ENCODE measurements around the gene WDR64.

The WDR64 gene

DNA sequence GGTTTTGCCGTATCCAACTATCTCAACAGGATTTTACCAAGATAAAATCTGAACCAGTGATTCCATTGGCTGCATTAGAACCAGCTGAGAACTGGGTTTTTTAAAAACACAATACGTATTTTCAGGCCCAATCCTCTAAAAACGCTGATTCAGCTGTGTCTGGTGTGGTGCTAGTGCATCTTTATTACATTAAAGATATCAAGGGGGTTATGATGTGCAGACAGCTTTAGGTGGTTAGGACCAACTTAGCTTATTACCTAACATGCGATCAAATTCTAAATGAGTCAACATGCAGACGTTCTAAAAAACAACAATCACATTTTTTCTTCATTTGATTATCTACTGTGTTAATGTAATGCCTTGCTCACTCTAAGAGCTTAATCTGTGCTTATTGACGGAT is 163.9 kb downstream of the WDR64 start:
- H3K9ac ChIP-seq (ENCODE audit: low read length) = no peak overlapping the region
- no peaks in the 10 kb centered on the region for H4K20me1 ChIP-seq (ENCODE audit: insufficient read depth, low read length)
- no peaks in the 10 kb centered on the region for H3K9me2 ChIP-seq (ENCODE audit: low read depth, low read length)
- no peaks in the 10 kb centered on the region for H3F3A ChIP-seq (ENCODE audit: insufficient read depth, low read length)
- no peaks in the 10 kb centered on the region for H3K4me1 ChIP-seq (ENCODE audit: insufficient read depth, low read length, severe bottlenecking)
- no peak overlapping the region for H3K4me3 ChIP-seq (ENCODE audit: low read depth, low read length, poor library complexity, severe bottlenecking)
- no peaks in the 10 kb centered on the region for H3K79me2 ChIP-seq (ENCODE audit: insufficient read depth, low read length)
- H3K27ac ChIP-seq (ENCODE audit: low read depth, low read length, poor library complexity, severe bottlenecking) = no peak overlapping the region
- no peak for TF ChIP-seq EZH2 (IDR thresholded peaks at IDR 0.05; ENCODE audit: borderline replicate concordance, low read length)
- TF ChIP-seq, protein P1, sequence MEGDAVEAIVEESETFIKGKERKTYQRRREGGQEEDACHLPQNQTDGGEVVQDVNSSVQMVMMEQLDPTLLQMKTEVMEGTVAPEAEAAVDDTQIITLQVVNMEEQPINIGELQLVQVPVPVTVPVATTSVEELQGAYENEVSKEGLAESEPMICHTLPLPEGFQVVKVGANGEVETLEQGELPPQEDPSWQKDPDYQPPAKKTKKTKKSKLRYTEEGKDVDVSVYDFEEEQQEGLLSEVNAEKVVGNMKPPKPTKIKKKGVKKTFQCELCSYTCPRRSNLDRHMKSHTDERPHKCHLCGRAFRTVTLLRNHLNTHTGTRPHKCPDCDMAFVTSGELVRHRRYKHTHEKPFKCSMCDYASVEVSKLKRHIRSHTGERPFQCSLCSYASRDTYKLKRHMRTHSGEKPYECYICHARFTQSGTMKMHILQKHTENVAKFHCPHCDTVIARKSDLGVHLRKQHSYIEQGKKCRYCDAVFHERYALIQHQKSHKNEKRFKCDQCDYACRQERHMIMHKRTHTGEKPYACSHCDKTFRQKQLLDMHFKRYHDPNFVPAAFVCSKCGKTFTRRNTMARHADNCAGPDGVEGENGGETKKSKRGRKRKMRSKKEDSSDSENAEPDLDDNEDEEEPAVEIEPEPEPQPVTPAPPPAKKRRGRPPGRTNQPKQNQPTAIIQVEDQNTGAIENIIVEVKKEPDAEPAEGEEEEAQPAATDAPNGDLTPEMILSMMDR (IDR thresholded peaks at IDR 0.05; ENCODE audit: low read length) = no peak
- H3K27me3 ChIP-seq (ENCODE audit: insufficient read depth, low read length) = no peaks in the 10 kb centered on the region
- no peaks in the 10 kb centered on the region for H3K9me3 ChIP-seq (ENCODE audit: low read length)
- no peak overlapping the region for H3K4me2 ChIP-seq (ENCODE audit: low read length)
- no peaks in the 10 kb centered on the region for H3K36me3 ChIP-seq (ENCODE audit: insufficient read depth, low read length)
- no peak overlapping the region for H2AFZ ChIP-seq (ENCODE audit: low read length)

DNA sequence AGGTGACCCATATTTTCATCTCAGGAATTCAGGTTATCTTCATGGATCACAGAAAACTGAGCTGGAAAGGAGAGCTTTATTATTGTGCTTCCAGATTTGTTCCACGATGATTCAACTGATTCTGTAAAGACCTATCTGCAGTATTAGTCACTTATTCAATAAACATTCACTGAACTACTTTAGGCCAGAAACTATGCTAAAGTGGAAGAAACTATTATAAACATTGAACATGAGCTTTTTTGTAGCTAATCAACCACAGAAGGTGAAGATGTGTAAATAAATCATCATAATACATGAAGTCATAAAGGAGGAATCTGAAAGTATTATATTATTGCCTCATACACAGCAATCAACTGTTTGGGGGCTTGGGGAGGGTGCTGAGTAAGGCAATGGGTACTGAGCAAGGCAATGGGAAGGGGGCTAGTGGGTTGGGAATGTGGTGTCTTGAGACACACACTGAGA is 165.3 kb downstream of the WDR64 start:
- Histone ChIP-seq H3K27me3 (ENCODE audit: insufficient read depth, low read length) (no peaks in the 10 kb centered on the region), H3K27ac (ENCODE audit: low read depth, low read length, poor library complexity, severe bottlenecking) (no peak overlapping the region), H3K4me2 (ENCODE audit: low read length) (no peak overlapping the region), H2AFZ (ENCODE audit: low read length) (no peak overlapping the region), H3K4me1 (ENCODE audit: insufficient read depth, low read length, severe bottlenecking) (no peaks in the 10 kb centered on the region), H3K4me3 (ENCODE audit: low read depth, low read length, poor library complexity, severe bottlenecking) (no peak overlapping the region), H3K9me3 (ENCODE audit: low read length) (no peaks in the 10 kb centered on the region), H3K9me2 (ENCODE audit: low read depth, low read length) (no peaks in the 10 kb centered on the region), H3K9ac (ENCODE audit: low read length) (no peak overlapping the region), H4K20me1 (ENCODE audit: insufficient read depth, low read length) (no peaks in the 10 kb centered on the region), H3K36me3 (ENCODE audit: insufficient read depth, low read length) (no peaks in the 10 kb centered on the region), H3F3A (ENCODE audit: insufficient read depth, low read length) (no peaks in the 10 kb centered on the region), H3K79me2 (ENCODE audit: insufficient read depth, low read length) (no peaks in the 10 kb centered on the region)
- TF ChIP-seq, protein P1 (IDR thresholded peaks at IDR 0.05; ENCODE audit: low read length) = no peak
- TF ChIP-seq EZH2 (IDR thresholded peaks at IDR 0.05; ENCODE audit: borderline replicate concordance, low read length) = no peak

DNA sequence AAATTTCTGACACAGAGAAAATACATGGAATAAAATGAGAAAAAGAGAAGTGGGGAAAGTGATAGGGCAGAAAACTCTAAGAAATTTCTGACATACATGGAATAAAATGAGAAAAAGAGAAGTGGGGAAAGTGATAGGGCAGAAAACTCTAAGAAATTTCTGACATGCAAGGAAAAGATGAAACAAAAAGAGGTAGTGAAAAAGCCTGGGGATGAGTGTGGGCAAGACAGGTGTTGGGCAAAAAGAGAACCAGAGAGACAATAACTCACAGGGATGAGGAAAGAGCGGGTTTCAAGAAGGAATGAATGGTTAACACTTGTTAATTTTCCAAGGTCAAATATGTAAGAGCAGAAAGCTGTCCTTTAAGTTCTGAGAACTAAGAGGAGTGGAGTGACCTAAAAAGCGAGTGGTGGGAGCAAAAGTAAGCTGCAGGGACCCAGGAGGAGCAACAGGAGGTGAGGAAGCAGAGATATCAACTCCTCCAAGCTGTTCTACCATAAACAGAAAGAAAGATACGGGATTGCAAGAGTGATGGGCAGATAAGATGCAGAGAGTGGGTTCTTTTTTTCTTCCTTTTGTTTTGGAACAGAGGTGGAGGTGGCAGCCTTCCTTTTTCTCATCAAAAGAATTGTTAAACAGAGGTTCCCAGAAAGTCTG is 166.0 kb downstream of the WDR64 start:
- no peak overlapping the region for H3K27ac ChIP-seq (ENCODE audit: low read depth, low read length, poor library complexity, severe bottlenecking)

More for the DNA sequence above, 166.0 kb downstream of the WDR64 start:
- no peak overlapping the region for H3K4me3 ChIP-seq (ENCODE audit: low read depth, low read length, poor library complexity, severe bottlenecking)
- no peak overlapping the region for H2AFZ ChIP-seq (ENCODE audit: low read length)
- no peaks in the 10 kb centered on the region for H3K79me2 ChIP-seq (ENCODE audit: insufficient read depth, low read length)
- TF ChIP-seq, protein P1 (IDR thresholded peaks at IDR 0.05; ENCODE audit: low read length) = no peak
- no peak for TF ChIP-seq EZH2 (IDR thresholded peaks at IDR 0.05; ENCODE audit: borderline replicate concordance, low read length)
- H3K9ac ChIP-seq (ENCODE audit: low read length) = no peak overlapping the region
- H3K9me2 ChIP-seq (ENCODE audit: low read depth, low read length) = no peaks in the 10 kb centered on the region
- H3K4me1 ChIP-seq (ENCODE audit: insufficient read depth, low read length, severe bottlenecking) = no peaks in the 10 kb centered on the region
- no peaks in the 10 kb centered on the region for H4K20me1 ChIP-seq (ENCODE audit: insufficient read depth, low read length)
- H3K4me2 ChIP-seq (ENCODE audit: low read length) = no peak overlapping the region
- no peaks in the 10 kb centered on the region for H3K27me3 ChIP-seq (ENCODE audit: insufficient read depth, low read length)
- no peaks in the 10 kb centered on the region for H3K9me3 ChIP-seq (ENCODE audit: low read length)
- no peaks in the 10 kb centered on the region for H3K36me3 ChIP-seq (ENCODE audit: insufficient read depth, low read length)
- H3F3A ChIP-seq (ENCODE audit: insufficient read depth, low read length) = no peaks in the 10 kb centered on the region
